ENCODE measurements around the gene ZFP36L1.

DNA sequence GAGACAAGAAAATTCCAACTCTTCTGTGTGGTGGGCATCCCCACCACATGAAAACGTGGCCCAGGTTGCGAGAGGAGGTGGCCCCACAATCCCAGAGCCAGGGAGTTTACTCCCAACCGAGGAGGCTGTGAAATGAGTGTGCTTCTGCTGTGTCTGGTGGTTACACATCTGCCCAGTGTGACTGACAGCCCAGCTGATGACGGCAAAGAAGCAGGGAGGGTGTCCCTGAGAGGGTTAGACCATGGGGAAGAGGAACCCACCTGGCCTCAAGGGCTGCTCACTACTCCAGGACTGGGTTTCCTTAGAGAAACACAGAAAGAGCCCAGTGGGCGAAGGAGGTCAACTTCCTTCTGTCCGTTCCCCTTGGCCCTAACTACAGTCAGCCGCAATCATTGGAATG lies 24.6 kb downstream of the ZFP36L1 start:
- no peak for TF ChIP-seq EP300 (IDR thresholded peaks at IDR 0.05)
- TF ChIP-seq, protein P1, sequence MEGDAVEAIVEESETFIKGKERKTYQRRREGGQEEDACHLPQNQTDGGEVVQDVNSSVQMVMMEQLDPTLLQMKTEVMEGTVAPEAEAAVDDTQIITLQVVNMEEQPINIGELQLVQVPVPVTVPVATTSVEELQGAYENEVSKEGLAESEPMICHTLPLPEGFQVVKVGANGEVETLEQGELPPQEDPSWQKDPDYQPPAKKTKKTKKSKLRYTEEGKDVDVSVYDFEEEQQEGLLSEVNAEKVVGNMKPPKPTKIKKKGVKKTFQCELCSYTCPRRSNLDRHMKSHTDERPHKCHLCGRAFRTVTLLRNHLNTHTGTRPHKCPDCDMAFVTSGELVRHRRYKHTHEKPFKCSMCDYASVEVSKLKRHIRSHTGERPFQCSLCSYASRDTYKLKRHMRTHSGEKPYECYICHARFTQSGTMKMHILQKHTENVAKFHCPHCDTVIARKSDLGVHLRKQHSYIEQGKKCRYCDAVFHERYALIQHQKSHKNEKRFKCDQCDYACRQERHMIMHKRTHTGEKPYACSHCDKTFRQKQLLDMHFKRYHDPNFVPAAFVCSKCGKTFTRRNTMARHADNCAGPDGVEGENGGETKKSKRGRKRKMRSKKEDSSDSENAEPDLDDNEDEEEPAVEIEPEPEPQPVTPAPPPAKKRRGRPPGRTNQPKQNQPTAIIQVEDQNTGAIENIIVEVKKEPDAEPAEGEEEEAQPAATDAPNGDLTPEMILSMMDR (IDR thresholded peaks at IDR 0.05): no peak
- no peak for TF ChIP-seq POLR2A (IDR thresholded peaks at IDR 0.05)
- TF ChIP-seq POLR2AphosphoS5 (IDR thresholded peaks at IDR 0.05): no peak
